ENCODE results near the gene CD9.
A peak's percentile ranks its signal among the peaks of the same experiment; 100 is the strongest.
"Not testable (repeated sequence)": the region's sequence is repeated elsewhere in the genome, so short reads cannot be mapped to it uniquely, and the experiment has no call there.

Gene CD9

GRCh38 chr12:6180268-6181051, 19.7 kb upstream of the CD9 start:
- DNase-seq: no peak

DNA sequence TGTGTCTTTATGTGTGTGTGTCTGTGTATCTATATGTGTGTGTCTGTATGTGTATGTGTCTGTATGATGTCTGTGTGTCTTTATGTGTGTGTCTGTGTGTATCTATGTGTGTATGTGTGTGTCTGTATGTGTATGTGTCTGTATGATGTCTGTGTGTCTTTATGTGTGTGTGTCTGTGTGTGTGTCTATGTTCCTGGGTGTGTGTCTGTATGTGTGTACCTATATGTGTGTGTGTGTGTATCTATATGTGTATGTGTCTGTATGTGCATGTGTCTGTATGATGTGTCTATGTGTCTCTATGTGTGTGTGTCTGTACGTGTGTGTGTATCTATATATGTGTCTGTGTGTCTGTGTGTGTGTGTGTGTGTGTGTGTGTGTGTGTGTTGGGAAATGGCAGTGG, 19.0 kb upstream of the CD9 start:
- no peak for DNase-seq

DNA sequence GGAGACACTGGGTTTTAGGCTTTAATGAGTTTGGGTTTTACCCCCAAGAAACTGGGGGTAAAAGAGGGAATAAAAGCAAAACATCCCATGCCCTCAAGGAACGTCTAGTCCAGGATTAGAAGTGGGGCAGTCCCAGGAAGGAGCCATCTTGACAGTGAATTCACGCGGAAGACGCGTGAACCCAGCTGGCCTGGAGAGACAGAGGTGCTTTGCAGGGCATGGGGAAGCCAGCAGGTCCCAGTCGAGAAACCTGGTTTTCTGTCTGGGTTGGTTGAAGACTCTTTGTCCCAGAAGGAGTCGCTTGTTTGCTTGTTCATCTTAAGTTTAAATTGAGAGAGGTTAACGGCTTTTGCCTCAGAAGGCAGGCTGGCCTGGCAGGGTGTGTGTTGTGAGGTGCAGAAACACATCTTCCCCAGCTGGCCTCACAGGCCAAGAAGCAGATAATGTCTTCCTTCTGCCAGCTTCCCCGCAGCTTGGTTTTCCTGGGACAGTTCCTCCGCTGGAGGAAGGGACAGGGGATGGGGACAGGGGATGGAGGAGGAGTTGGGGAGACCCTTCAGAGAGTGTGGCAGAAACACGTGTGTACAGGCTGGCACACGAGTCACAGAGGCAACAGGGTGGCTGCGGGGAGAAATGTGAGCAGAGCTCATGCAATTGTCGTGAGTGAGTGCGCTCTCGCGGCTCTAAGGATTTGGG, 18.5 kb upstream of the CD9 start:
- peak in 1 of 3 experiments; percentile 49 for DNase-seq

GRCh38 chr12:6182279-6182898, 17.8 kb upstream of the CD9 start:
- peak; percentile 63 to 82 (median 80) for DNase-seq

DNA sequence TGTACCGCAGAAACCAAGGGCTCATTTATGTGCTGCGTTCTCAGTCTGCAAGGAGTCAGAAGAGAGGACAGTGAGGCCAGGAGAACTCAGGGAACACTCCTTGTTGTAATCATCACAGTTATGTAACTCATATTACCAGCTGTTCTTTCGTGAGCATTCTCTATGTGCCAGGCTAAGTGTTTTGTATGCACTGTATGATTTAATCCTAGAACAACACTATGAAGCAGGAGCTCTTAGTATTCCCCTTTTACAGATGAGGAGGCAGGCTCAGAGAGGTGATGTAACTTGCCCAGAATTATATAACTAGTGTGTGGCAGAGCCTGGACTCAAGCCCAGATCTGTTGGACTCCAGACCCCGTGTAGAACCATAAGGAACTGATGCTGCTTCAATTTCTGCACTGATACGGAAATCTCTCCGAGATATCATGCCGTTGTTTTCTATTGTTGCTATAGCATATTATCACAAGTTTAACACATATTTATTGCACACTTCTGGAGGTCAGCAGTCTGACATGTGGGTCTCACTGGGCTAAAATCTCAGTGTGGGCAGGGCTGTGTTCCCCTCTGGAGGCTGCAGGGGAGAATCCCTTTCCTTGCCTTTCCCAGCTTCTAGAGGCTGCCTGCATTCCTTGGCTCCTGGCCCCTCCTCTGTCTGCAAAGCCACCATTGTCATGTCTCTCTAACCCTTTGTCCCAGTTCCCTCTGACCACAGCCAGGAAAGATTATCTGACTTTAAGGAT, 16.3 kb upstream of the CD9 start:
- no peak for DNase-seq

DNA sequence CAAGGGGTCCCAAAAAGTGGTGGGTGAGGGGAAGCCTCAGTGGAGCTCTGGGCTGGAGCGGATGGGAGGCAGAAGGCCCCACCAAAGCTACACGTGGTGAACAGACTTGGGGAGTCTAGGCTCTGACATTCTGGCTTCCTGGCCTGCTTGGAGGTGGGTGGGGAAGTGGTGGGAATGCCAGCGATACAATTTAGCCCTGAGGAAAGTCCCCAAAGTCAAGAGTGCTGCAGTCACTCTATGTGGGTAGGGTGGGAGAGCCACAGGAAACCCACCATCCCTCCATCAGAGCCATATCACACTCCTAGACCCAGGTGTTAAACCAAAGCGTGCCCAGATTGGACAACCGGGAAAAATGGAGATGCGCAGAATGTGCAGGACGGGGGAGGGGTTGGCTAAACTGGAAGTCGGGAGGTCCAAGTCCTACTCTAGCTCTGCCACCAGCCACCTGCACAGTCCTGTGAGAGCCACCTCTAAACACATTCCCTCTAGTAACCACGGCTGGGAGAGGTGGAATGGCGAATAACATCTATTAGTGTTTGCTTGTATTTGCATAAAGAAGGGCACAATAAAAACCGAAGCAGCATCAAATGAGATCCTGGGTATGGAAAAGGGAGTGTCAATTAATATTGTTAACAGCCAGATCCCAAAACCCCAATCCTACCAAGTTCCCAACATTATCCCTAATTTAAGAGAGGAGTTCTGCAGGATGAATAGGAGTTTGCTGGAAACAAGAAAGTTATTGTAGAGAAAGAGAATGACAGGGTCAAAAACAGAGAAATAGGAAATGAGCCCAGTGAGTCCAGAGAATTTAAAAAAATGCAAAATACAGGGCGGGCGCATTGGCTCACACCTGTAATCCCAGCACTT, 14.0 kb upstream of the CD9 start:
- DNase-seq: no peak

GRCh38 chr12:6187948-6188793, 12.0 kb upstream of the CD9 start:
- DNase-seq: peak in 1 of 3 experiments; percentile 12

- peak in 1 of 3 experiments; percentile 28 for DNase-seq
These were observed 11.2 kb upstream of the CD9 start for GRCh38 chr12:6189028-6189427.

DNA sequence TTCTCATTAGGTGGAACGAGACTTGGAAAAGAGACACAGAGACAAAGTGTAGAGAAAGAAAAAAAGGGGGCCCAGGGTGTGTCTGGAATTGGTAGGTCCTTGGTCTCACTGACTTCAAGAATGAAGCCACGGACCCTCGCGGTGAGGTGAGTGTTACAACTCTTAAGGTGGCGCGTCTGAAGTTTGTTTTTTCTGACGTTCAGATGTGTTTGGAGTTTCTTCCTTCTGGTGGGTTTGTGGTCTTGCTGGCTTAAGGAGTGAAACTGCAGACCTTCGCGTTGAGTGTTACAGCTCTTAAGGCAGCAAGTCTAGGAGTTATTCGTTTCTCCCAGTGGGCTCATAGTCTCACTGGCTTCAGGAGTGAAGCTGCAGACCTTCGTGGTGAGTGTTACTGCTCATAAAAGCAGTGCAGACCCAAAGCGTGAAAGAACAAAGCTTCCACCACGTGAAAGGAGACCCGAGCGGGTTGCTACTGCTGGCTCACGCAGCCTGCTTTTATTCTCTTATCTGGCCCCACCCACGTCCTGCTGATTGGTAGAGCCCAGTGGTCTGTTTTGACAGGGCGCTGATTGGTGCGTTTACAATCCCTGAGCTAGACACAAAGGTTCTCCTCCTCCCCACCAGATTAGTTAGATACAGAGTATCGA, 10.1 kb upstream of the CD9 start:
- DNase-seq: not testable (repeated sequence)

GRCh38 chr12:6190767-6191530, 9.3 kb upstream of the CD9 start:
- DNase-seq: not testable (repeated sequence)

GRCh38 chr12:6192604-6193380, 7.4 kb upstream of the CD9 start:
- no peak for DNase-seq

GRCh38 chr12:6193853-6194815, 6.1 kb upstream of the CD9 start:
- DNase-seq: peak in 2 of 3 experiments; percentile 47 to 75

DNA sequence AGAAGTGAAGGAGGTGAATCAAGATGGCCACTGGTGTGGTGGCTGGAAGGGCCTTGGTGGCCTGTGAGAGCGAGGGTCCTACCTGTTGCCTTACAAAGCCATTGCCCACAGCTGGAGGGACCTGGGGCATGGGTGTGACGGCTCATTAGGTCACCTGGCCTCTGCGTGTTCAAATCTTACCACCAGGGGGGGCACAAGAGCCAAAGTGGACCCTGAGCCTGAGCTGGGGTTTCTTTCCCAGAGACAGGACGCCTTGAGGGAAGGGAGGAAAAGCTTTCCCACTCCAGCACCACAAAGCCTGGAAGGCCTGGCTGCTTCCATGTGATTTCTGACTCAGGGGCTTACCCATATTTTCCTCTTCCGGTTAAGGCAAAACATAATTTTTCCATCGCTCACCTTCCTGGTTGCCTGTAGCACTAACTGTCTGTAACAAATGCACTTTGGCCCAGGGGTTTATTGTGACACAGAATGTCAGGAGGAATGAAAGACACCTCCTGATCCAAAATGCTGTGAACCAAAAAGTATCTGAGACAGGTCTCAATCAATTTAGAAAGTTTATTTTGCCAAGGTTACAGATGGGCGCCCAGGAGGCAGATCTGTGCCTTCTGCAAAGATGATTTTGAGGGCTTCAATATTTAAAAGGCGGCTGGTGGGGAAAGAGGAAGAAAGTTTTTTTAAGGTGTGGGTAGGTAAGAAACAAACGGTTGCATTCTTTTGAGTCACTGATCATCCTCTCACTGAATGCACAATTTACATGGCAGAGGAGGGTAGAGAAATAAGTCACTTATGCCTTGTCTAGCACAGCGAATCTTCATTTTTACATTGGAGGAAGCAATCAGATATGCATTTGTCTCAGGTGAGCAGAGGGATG, 4.3 kb upstream of the CD9 start:
- peak; percentile 79 to 92 (median 83) for DNase-seq

DNA sequence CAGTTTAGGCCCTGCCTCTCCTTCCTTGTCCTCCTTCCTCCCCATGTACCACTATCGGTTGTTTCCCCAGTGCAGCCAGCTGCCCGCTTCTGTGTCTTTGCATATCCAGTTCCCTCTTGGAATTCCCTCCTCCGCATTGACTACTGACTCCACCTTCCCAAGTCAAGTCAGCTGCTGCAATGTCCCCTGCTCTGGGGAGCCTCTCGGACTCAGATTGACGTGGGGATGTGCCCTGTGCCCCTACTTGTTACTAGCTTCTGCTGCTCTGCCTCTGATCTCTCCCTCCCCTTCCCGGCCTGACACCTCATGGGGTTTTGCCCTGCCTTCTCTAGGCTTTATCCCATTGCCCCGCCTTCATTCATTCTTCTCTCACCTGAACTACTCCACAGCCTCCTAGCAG, 2.1 kb upstream of the CD9 start:
- DNase-seq: no peak

GRCh38 chr12:6198556-6198955, 1.6 kb upstream of the CD9 start:
- no peak for DNase-seq

- no peak for DNase-seq
These were observed 1.1 kb upstream of the CD9 start for GRCh38 chr12:6198985-6199530.
